Keratinocyte (primary cell): ENCODE results near the gene TANGO2. TPM values are rescaled to one million over a fixed set of nuclear protein-coding genes. Genes with fewer than 3 reads are reported as not detected.

ENCODE experiments used
- DNase-seq: peaks from one replicate; pipeline ENCODE4 v3.0.0-alpha.2; 2011; ENCODE audit warnings: low read depth, missing footprints, low spot score
- FAIRE-seq: peaks from 2 replicates; lab custom pipeline; 2011; peaks lifted over from hg19 to GRCh38; lab: Jason Lieb, UNC
- H2AFZ ChIP-seq: 2 replicates; pipeline ENCODE4 v1.6.0; 2012; ENCODE audit warnings: low read length, control low read depth, inconsistent platforms; ENCODE audit not compliant: control insufficient read depth
- H3K27ac ChIP-seq: 2 replicates; pipeline ENCODE4 v1.5.1; 2011; ENCODE audit warnings: low read length; ENCODE audit not compliant: control insufficient read depth, insufficient read depth
- H3K27me3 ChIP-seq: 3 replicates; pipeline ENCODE4 v1.6.0; 2011; ENCODE audit warnings: low read length; ENCODE audit not compliant: control insufficient read depth, insufficient read depth; ENCODE audit errors: extremely low read depth
- H3K36me3 ChIP-seq, 2 experiments: 2 replicates in 1 of 2; 3 replicates in 1 of 2; pipeline ENCODE4 v1.5.1; 2011; ENCODE audit warnings: low read length in 2 of 2, mild to moderate bottlenecking in 1 of 2; ENCODE audit not compliant: control insufficient read depth in 2 of 2, insufficient read depth in 2 of 2; ENCODE audit errors: extremely low read depth in 1 of 2
- H3K4me1 ChIP-seq: 3 replicates; pipeline ENCODE4 v1.5.1; 2011; ENCODE audit warnings: low read length; ENCODE audit not compliant: control insufficient read depth, insufficient read depth; ENCODE audit errors: extremely low read depth
- H3K4me2 ChIP-seq: 3 replicates; pipeline ENCODE4 v1.6.0; 2011; ENCODE audit warnings: low read depth, low read length; ENCODE audit not compliant: control insufficient read depth, insufficient read depth; ENCODE audit errors: extremely low read depth
- H3K4me3 ChIP-seq, 3 experiments: fragments of 200-600 bp in 1 of 3; sonication (generic) in 1 of 3; 2 replicates in 2 of 3; 3 replicates in 1 of 3; pipeline ENCODE4 v1.5.1; 2011 to 2016; ENCODE audit warnings: low read length in 3 of 3, mild to moderate bottlenecking in 3 of 3, control low read depth in 2 of 3, inconsistent platforms in 1 of 3, low read depth in 1 of 3, mixed read lengths in 1 of 3, mixed run types in 1 of 3, moderate library complexity in 1 of 3; ENCODE audit not compliant: control insufficient read depth in 2 of 3, insufficient read depth in 2 of 3; ENCODE audit errors: extremely low read depth in 1 of 3
- H3K79me2 ChIP-seq: 2 replicates; pipeline ENCODE4 v1.6.0; 2012; ENCODE audit warnings: low read length; ENCODE audit not compliant: control insufficient read depth, insufficient read depth
- H3K9ac ChIP-seq: 3 replicates; pipeline ENCODE4 v1.6.0; 2011; ENCODE audit warnings: low read length; ENCODE audit not compliant: control insufficient read depth, insufficient read depth; ENCODE audit errors: extremely low read depth
- H3K9me1 ChIP-seq: 3 replicates; pipeline ENCODE4 v1.6.0; 2011; ENCODE audit warnings: low read length; ENCODE audit not compliant: control insufficient read depth, insufficient read depth; ENCODE audit errors: extremely low read depth
- H3K9me3 ChIP-seq: 2 replicates; pipeline ENCODE4 v1.5.1; 2012; ENCODE audit warnings: low read depth, low read length; ENCODE audit not compliant: control insufficient read depth
- H4K20me1 ChIP-seq: 3 replicates; pipeline ENCODE4 v1.6.0; 2011; ENCODE audit warnings: low read length; ENCODE audit not compliant: control insufficient read depth, insufficient read depth; ENCODE audit errors: extremely low read depth
- EZH2 ChIP-seq: IDR thresholded peaks from one replicate; pipeline ENCODE4 v1.6.1; 2012; ENCODE audit warnings: inconsistent platforms, mild to moderate bottlenecking, low read length, moderate library complexity
- dilution Hi-C: fragments of 300-500 bp; cut with MboI; formaldehyde crosslinking; loops from one replicate; pipeline ENCODE4 v1.7.0; 2020; ENCODE audit warnings: low sequenced_read_pairs; ENCODE audit not compliant: extremely low pct_ligation_motif_present
- polyA plus RNA-seq, 5 experiments: library from polyadenylated mRNA; depleted of rRNA in 3 of 5; stranded (reverse) in 3 of 5; stranded (forward) in 1 of 5; unstranded in 1 of 5; fragments of >200 nt; gene quantifications; 1 replicate in 1 of 5; 2 replicates in 3 of 5; 3 replicates in 1 of 5; pipeline versions ENCODE4 v1.2.1 to v1.2.3, GENCODE V29; 2011 to 2012; ENCODE audit warnings: missing spikeins in 2 of 5, low read depth in 1 of 5, low replicate concordance in 1 of 5
- TF ChIP-seq, protein P1 (sequence below), 3 experiments: IDR thresholded peaks in 1 of 3; conservative IDR thresholded peaks in 1 of 3; optimal IDR thresholded peaks in 1 of 3; 2 replicates in 2 of 3; 3 replicates in 1 of 3; pipeline versions ENCODE3 to v1.5.1; 2011; ENCODE audit warnings: low read length in 3 of 3, mild to moderate bottlenecking in 3 of 3, moderate library complexity in 2 of 3, control low read depth in 1 of 3, inconsistent platforms in 1 of 3; ENCODE audit not compliant: insufficient read depth in 2 of 3; ENCODE audit errors: extremely low read depth in 1 of 3

TANGO2 gene
- polyA plus RNA-seq, 1 donor (not counting 4 experiments of a cell fraction or from before 2014, with no cell fraction given): 20.1 TPM

DNA sequence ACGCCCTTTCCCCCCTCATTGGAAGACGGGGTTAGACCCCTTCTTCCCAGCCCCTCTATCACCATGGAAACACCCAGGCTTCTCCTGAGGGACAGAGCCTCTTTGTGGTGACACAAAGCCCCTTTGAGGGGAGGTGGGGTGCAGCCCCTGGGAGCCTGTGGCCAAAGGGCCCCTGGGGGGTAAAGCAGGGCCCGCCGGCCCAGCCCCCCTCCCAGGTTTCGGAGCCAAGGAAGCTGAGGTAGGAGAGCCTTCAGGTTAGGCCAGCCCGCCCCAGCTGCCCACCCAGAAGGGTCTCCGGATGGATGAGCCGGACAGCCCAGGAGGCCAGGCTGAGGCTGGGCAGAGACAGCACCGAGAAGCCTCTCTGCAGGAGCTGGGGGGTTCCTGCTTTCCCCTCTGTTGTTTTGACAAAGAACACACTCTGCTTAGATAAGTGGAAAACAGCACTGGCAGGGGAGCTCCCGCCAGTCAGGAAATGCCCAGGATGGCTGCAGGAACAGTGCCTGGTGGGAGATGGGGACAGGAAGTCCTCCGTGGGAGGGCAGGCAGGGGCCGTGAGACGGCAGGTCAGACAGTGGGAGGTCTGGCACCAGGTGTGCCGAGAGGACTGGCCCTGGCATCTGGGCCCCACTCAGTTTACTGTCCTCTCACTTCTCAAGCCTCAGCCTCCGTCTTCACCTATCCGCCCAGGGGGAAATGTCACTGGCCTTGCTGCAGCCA, 22.5 kb upstream of the TANGO2 start:
- dilution Hi-C loops: no loop called here
- no peak overlapping the region for H3K27ac ChIP-seq
- H3K4me3 ChIP-seq: no peak overlapping the region
- peaks cover 15% of the 10 kb centered on the region for H3K27me3 ChIP-seq
- H3K9ac ChIP-seq: no peak overlapping the region
- H4K20me1 ChIP-seq: no peaks in the 10 kb centered on the region
- no peak for TF ChIP-seq EZH2
- TF ChIP-seq, protein P1, sequence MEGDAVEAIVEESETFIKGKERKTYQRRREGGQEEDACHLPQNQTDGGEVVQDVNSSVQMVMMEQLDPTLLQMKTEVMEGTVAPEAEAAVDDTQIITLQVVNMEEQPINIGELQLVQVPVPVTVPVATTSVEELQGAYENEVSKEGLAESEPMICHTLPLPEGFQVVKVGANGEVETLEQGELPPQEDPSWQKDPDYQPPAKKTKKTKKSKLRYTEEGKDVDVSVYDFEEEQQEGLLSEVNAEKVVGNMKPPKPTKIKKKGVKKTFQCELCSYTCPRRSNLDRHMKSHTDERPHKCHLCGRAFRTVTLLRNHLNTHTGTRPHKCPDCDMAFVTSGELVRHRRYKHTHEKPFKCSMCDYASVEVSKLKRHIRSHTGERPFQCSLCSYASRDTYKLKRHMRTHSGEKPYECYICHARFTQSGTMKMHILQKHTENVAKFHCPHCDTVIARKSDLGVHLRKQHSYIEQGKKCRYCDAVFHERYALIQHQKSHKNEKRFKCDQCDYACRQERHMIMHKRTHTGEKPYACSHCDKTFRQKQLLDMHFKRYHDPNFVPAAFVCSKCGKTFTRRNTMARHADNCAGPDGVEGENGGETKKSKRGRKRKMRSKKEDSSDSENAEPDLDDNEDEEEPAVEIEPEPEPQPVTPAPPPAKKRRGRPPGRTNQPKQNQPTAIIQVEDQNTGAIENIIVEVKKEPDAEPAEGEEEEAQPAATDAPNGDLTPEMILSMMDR (optimal IDR thresholded peaks at IDR 0.05 in 1 of 3, IDR thresholded peaks at IDR 0.05 in 1 of 3, conservative IDR thresholded peaks at IDR 0.05 in 1 of 3; ENCODE audit: extremely low read depth in 1 of 3, insufficient read depth in 2 of 3, low read length in 3 of 3): no peak
- no peaks in the 10 kb centered on the region for H3K79me2 ChIP-seq
- DNase-seq: no peak
- no peaks in the 10 kb centered on the region for H3K9me1 ChIP-seq
- no peak overlapping the region for H2AFZ ChIP-seq
- H3K36me3 ChIP-seq: no peaks in the 10 kb centered on the region
- no peak for FAIRE-seq
- no peaks in the 10 kb centered on the region for H3K9me3 ChIP-seq
- H3K4me2 ChIP-seq: no peak overlapping the region
- H3K4me1 ChIP-seq: no peaks in the 10 kb centered on the region

DNA sequence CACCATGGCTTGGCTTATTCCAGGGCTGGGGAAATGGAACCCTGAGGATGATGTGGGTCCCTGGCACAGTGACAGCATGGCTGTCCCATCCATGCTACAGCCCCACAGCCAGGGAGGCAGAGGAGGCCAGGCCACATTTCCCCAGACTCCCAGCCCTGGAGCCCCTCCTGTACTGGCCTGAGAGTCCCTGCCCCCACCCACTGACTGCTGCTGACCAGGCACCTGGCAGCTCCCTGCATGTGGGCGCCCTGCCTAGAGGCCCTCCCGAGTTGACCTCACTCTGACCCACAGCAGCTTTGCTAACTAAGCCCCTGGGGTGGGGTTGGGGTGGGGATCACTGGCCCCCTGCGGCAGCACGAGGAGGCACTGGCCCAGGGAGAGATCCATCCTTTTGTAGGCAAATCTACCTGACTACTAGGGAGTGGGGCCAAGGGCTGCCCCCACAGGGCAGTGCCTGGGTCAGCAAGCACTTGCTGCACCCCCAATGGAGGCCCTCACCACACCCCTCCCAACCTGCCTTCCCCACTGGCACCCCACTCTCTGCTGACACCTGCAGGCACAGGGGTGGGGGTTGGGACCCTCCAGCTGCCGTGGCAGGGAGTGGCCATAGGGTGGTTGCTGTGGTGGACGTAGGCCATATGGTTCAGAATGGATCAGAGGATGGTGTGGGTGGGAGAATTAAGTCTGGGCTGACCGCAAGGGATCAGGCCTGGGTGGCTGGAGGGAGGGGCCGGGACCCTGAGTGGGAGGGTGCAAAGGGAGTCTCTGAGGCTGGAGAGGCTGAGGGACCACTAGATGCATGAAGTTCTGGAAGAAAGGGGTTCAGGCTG, 21.7 kb upstream of the TANGO2 start:
- H4K20me1 ChIP-seq: no peaks in the 10 kb centered on the region
- no peak overlapping the region for H3K27ac ChIP-seq
- H3K79me2 ChIP-seq: no peaks in the 10 kb centered on the region
- no peaks in the 10 kb centered on the region for H3K9me1 ChIP-seq
- H3K9ac ChIP-seq: no peak overlapping the region
- H3K4me1 ChIP-seq: no peaks in the 10 kb centered on the region
- dilution Hi-C loops: no loop called here
- no peaks in the 10 kb centered on the region for H3K9me3 ChIP-seq
- DNase-seq (no peak), FAIRE-seq (no peak)
- no peak overlapping the region for H2AFZ ChIP-seq
- TF ChIP-seq, protein P1 (optimal IDR thresholded peaks at IDR 0.05 in 1 of 3, IDR thresholded peaks at IDR 0.05 in 1 of 3, conservative IDR thresholded peaks at IDR 0.05 in 1 of 3; ENCODE audit: extremely low read depth in 1 of 3, insufficient read depth in 2 of 3, low read length in 3 of 3): no peak
- no peak for TF ChIP-seq EZH2
- no peak overlapping the region for H3K4me3 ChIP-seq
- peaks cover 15% of the 10 kb centered on the region for H3K27me3 ChIP-seq
- H3K4me2 ChIP-seq: no peak overlapping the region
- H3K36me3 ChIP-seq: no peaks in the 10 kb centered on the region
